ENCODE measurements around the gene ANKRD55. TPM values are rescaled to one million over a fixed set of nuclear protein-coding genes. Genes with fewer than 3 reads are reported as not detected.

ANKRD55 gene
- total and polyA plus RNA-seq, 9 of the 15 experiments (the other 6 are each of a cell fraction or from before 2014, with no cell fraction given) = 3.4 to 10.6 (median 6.5) TPM

DNA sequence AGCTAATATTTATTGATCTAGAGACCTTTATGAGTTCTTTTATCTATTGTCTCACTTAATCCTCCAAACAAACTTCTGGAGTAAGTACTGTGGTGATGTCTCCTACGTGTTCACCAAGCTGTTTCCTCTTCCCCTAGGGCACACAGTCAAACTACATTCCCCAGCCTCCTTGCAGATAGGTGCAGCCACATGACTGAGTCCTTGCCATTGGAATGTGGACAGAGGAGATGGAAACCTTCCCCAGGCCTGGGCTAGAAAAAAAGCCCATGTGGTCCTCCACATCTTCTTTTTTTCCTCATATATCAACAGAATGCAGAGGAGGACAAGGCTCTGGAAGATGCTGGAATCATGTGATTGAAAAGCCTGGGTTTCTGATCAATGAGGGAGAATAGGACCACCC lies 88.0 kb downstream of the ANKRD55 start:
- Histone ChIP-seq H3K4me2 (ENCODE audit: insufficient read depth, low read length) (no peak overlapping the region), H3K9me3 (replicated peaks; ENCODE audit: control insufficient read depth, insufficient read depth, low read depth, low read length) (no peaks in the 10 kb centered on the region), H3K27me3 (ENCODE audit: control insufficient read depth in 2 of 2, insufficient read depth in 2 of 2, low read length in 2 of 2) (no peaks in the 10 kb centered on the region), H3K27ac (ENCODE audit: extremely low read depth, low read depth, low read length) (no peak overlapping the region), H3K79me2 (ENCODE audit: control insufficient read depth, insufficient read depth, low read length) (no peaks in the 10 kb centered on the region), H3K9ac (ENCODE audit: insufficient read depth in 1 of 2, low read depth in 2 of 2, low read length in 2 of 2) (no peak overlapping the region), H4K20me1 (replicated peaks; ENCODE audit: control insufficient read depth, insufficient read depth, low read length) (no peaks in the 10 kb centered on the region), H3K4me3 (no peak overlapping the region), H3K9me1 (ENCODE audit: control insufficient read depth, insufficient read depth, low read length) (no peaks in the 10 kb centered on the region), H3K36me3 (ENCODE audit: control insufficient read depth, insufficient read depth, low read length) (no peaks in the 10 kb centered on the region), H2AFZ (ENCODE audit: low read depth, low read length) (no peak overlapping the region), H3K4me1 (replicated peaks in 1 of 2; ENCODE audit: control insufficient read depth in 2 of 2, insufficient read depth in 2 of 2, low read length in 2 of 2) (no peaks in the 10 kb centered on the region; a peak in 1 of 5 replicates)
- no TSS peak for BruUV-seq (replicated peaks)
- FAIRE-seq (no peak), ATAC-seq (no peak), DNase-seq (ENCODE audit: extremely low read depth in 1 of 4, low spot score in 3 of 4) (no peak)
- in situ Hi-C loops (cut with MboI) (no loop called here), intact Hi-C loops (cut with micrococcal nuclease) (no loop called here)
- TF ChIP-seq EZH2 (IDR thresholded peaks at IDR 0.05; ENCODE audit: borderline replicate concordance, low read depth, low read length) (no peak), BMI1 (IDR thresholded peaks at IDR 0.05; ENCODE audit: low read length) (no peak)
- TF ChIP-seq, protein P1, sequence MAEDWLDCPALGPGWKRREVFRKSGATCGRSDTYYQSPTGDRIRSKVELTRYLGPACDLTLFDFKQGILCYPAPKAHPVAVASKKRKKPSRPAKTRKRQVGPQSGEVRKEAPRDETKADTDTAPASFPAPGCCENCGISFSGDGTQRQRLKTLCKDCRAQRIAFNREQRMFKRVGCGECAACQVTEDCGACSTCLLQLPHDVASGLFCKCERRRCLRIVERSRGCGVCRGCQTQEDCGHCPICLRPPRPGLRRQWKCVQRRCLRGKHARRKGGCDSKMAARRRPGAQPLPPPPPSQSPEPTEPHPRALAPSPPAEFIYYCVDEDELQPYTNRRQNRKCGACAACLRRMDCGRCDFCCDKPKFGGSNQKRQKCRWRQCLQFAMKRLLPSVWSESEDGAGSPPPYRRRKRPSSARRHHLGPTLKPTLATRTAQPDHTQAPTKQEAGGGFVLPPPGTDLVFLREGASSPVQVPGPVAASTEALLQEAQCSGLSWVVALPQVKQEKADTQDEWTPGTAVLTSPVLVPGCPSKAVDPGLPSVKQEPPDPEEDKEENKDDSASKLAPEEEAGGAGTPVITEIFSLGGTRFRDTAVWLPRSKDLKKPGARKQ (CRISPR knock-in tag; IDR thresholded peaks at IDR 0.05) = no peak
- CTCF ChIA-PET (ENCODE audit: low intra/inter-chr PET ratio) = no interaction called here
- WGBS (ENCODE audit: insufficient coverage, low coverage, missing lambda C conversion rate) = 8% methylated on average over 1 of the region's 1 CpG
- POLR2A ChIA-PET = interaction anchor here (1.0 kb wide), 1 partner anchor 9 kb away, joined by 3 read pairs; no protein-coding TSS in a partner anchor

DNA sequence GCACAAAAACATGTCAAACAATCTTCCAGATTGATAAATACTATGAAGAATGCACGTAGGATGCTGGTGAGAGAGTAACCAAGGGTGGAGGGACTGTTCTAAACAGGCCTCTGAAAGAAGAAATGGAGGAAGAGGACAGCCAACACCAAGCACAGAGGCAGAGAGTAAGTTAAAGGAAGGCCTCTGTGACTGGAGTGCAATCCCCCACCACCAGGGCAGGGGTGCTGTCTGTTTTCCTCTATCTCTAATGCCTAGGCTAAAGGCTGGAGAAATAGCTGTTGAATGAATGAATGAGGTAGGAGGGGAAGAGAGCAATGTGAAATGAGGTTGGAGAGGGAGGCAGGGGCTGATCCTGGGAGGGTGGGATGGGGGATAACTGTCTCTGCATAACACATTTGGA lies 88.9 kb downstream of the ANKRD55 start:
- Histone ChIP-seq H3K9me1 (ENCODE audit: control insufficient read depth, insufficient read depth, low read length) (no peaks in the 10 kb centered on the region), H3K36me3 (ENCODE audit: control insufficient read depth, insufficient read depth, low read length) (no peaks in the 10 kb centered on the region; the same call in 2 of the 3 replicates), H3K9me3 (replicated peaks; ENCODE audit: control insufficient read depth, insufficient read depth, low read depth, low read length) (no peaks in the 10 kb centered on the region), H3K27me3 (ENCODE audit: control insufficient read depth in 2 of 2, insufficient read depth in 2 of 2, low read length in 2 of 2) (no peaks in the 10 kb centered on the region), H3K4me3 (no peak overlapping the region), H3K9ac (ENCODE audit: insufficient read depth in 1 of 2, low read depth in 2 of 2, low read length in 2 of 2) (no peak overlapping the region), H3K4me1 (replicated peaks in 1 of 2; ENCODE audit: control insufficient read depth in 2 of 2, insufficient read depth in 2 of 2, low read length in 2 of 2) (no peaks in the 10 kb centered on the region; a peak in 1 of 5 replicates), H4K20me1 (replicated peaks; ENCODE audit: control insufficient read depth, insufficient read depth, low read length) (no peaks in the 10 kb centered on the region), H2AFZ (ENCODE audit: low read depth, low read length) (no peak overlapping the region), H3K4me2 (ENCODE audit: insufficient read depth, low read length) (no peak overlapping the region), H3K27ac (ENCODE audit: extremely low read depth, low read depth, low read length) (no peak overlapping the region), H3K79me2 (ENCODE audit: control insufficient read depth, insufficient read depth, low read length) (no peaks in the 10 kb centered on the region)
- ATAC-seq (peak; percentile 50; the same call in 1 of the 3 replicates), FAIRE-seq (no peak), DNase-seq (ENCODE audit: extremely low read depth in 1 of 4, low spot score in 3 of 4) (no peak)
- in situ Hi-C loops (cut with MboI) (no loop called here), intact Hi-C loops (cut with micrococcal nuclease) (no loop called here)
- WGBS (ENCODE audit: insufficient coverage, low coverage, missing lambda C conversion rate) = 6% methylated on average over 1 of the region's 1 CpG
- ChIA-PET POLR2A (interaction anchor here (1.0 kb wide), 1 partner anchor 10 kb away, joined by 3 read pairs; no protein-coding TSS in a partner anchor), CTCF (ENCODE audit: low intra/inter-chr PET ratio) (no interaction called here)
- BruUV-seq (replicated peaks) = no TSS peak
- TF ChIP-seq MEIS2 (IDR thresholded peaks at IDR 0.05; ENCODE audit: partially characterized antibody) = no peak
- TF ChIP-seq ZNF830 (CRISPR knock-in tag; IDR thresholded peaks at IDR 0.05) = no peak
- no peak for TF ChIP-seq ZC3H11A (IDR thresholded peaks at IDR 0.05; ENCODE audit: low read depth, low read length)
- TF ChIP-seq CSDE1 (IDR thresholded peaks at IDR 0.05) = no peak
- no peak for TF ChIP-seq ATF1 (CRISPR knock-in tag; IDR thresholded peaks at IDR 0.05)
- no peak for TF ChIP-seq ATF1 (tag; IDR thresholded peaks at IDR 0.05)
- TF ChIP-seq CBX8 (IDR thresholded peaks at IDR 0.05; ENCODE audit: borderline replicate concordance, extremely low read depth, low read depth, low read length, poor library complexity, severe bottlenecking) = no peak
- no peak for TF ChIP-seq PYGO2 (tag; IDR thresholded peaks at IDR 0.05)
- TF ChIP-seq, protein P2, sequence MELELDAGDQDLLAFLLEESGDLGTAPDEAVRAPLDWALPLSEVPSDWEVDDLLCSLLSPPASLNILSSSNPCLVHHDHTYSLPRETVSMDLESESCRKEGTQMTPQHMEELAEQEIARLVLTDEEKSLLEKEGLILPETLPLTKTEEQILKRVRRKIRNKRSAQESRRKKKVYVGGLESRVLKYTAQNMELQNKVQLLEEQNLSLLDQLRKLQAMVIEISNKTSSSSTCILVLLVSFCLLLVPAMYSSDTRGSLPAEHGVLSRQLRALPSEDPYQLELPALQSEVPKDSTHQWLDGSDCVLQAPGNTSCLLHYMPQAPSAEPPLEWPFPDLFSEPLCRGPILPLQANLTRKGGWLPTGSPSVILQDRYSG (tag; conservative IDR thresholded peaks at IDR 0.05; ENCODE audit: low read depth) = no peak
- no peak for TF ChIP-seq SOX6 (IDR thresholded peaks at IDR 0.05)
- no peak for TF ChIP-seq ZNF134 (CRISPR knock-in tag; conservative IDR thresholded peaks at IDR 0.05)
- TF ChIP-seq KDM2B (CRISPR knock-in tag; IDR thresholded peaks at IDR 0.05) = no peak
- no peak for TF ChIP-seq NELFE (IDR thresholded peaks at IDR 0.05; ENCODE audit: insufficient read depth, insufficient read length)

Data from K562 (cell line).